Stimulated activated CD4-positive, alpha-beta T cell treated with anti-CD3 and anti-CD28 coated beads, TNF-alpha, amount 100 ng/mL, for 48 hours (primary cell): ENCODE results near the gene C1QTNF1.
"Not testable (repeated sequence)": the region's sequence is repeated elsewhere in the genome, so short reads cannot be mapped to it uniquely, and the experiment has no call there.

Experiments
- DNase-seq, 3 donors: peaks; one replicate each; pipeline ENCODE4 v3.0.0-alpha.2; 2020; ENCODE audit warnings: low read depth in 3 of 3

Gene C1QTNF1

GRCh38 chr17:79022507-79022991, 1.4 kb upstream of the C1QTNF1 start:
- DNase-seq: no peak

GRCh38 chr17:79023180-79023705, 726 bp upstream of the C1QTNF1 start:
- no peak for DNase-seq

- no peak for DNase-seq
Observed at GRCh38 chr17:79024901-79025737, 1.1 kb downstream of the C1QTNF1 start.

DNA sequence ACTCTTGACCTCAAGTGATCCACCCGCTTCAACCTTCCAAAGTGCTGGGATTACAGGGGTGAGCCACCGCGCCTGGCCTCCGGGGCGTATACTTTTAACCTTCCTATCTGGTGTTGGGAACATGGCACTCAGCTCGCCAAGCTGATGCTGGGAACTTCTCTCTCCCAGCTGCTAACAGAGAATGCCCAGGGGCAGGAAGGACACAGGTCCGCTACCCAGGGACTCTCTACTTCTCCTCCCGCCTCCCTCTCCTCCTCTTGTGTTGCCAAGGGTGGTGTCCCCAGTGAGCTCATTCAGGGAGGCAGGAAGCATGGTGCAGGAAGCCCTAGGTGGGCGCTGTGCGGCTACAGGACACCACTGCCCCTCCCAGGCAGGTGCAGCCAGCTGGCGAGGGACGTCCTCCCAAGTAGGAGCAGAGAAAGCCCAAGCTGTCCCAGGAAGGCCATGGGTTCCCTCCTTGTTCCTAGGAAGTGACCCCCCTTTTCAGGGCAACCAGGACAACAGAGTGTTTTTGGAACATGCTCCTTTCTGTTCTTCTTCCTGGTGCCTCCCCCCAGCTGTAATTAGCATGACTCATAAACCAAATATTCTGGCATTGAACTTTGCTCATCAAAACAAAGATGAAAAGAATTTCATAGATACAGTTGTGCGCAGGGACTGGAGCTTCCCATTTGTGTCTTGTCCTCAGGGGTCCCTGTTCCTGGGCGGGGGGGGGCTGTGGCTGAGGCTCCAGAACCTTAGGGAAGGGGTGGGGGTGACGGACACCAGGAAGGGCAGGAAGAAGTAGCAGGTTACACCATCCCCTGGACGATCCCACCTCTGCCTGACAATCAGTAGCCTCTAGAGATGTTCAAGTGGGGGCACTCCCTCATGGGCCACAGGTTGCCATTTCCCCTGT, 2.7 kb downstream of the C1QTNF1 start:
- no peak for DNase-seq

GRCh38 chr17:79027274-79027924, 3.4 kb downstream of the C1QTNF1 start:
- DNase-seq: no peak

DNA sequence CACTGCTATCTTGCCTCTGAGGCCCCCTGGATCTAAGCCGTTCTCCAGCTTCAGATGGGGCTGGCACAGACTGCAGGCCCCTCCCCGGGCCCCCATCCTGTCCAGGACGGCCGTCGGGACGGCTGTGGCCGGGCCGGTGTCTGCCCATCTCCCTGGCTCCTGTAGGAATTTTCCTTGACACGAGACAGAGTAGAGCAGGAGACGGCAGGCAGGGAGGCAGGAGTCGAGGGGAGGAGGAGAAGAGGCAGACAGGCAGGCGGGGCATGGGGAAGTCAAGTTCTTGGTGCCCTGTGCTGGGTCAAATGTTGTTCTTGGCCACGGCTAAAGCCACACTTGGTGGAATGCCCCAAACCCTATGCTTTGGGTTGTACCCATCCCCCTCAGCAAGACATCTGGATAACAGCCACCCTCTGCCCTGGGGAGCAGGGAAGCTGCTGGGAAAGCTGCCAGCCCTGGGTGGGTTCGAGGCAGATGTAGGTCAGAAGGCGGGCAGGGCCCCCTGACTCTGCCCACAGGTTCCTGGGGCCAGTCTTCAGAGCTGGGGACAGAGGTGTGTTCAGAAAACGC, 4.0 kb downstream of the C1QTNF1 start:
- DNase-seq: no peak

GRCh38 chr17:79028496-79029326, 4.7 kb downstream of the C1QTNF1 start:
- no peak for DNase-seq

- DNase-seq: no peak
Observed at GRCh38 chr17:79029327-79030009, 5.5 kb downstream of the C1QTNF1 start.

- not testable (repeated sequence) for DNase-seq
Observed at GRCh38 chr17:79030636-79031035, 6.7 kb downstream of the C1QTNF1 start.

DNA sequence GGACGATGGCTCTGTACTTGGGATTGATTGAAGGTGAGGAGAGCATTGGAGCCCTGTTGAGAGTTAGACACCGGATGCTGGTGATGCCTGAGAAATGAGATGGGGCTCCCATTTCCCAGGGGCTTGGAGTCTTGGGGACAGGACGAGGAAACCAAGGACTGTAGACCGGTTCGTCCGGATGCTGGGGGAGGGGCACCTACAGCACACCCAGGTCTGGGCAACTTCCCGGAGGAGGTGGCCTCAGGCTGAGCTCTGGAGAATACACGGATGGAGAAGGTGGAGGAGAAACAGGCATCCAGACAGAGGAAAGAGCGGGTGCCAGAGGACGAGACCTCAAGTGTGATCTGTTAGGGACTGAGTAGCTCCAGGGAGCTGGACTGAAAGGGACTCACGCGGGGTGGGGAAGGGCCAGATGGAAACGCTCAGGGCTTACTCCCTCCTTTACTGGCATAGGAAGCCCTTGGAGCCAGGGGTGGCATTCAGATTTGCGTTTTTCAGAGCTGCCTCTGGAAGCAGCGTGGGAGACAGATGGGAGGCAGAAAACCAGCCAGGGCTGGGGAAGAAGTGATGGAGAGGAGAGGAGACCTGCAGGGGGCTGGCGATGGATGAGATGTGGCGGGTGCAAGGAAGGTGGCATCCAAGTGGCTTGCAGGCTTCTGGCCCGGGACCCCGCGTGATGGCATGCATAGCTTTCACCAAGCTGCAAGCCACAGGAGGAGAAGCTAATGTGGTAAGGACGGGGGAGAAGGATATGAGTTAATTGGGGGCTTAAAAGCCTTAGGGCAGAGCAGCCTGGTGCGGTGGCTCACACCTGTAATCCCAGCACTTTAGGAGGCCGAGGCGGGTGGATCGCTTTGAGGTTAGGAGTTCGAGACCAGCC, 8.3 kb downstream of the C1QTNF1 start:
- DNase-seq: no peak

- DNase-seq: no peak
Observed at GRCh38 chr17:79033046-79033616, 9.2 kb downstream of the C1QTNF1 start.

GRCh38 chr17:79033741-79034501, 10.0 kb downstream of the C1QTNF1 start:
- no peak for DNase-seq

GRCh38 chr17:79034931-79035485, 11.0 kb downstream of the C1QTNF1 start:
- no peak for DNase-seq

GRCh38 chr17:79035686-79036085, 11.7 kb downstream of the C1QTNF1 start:
- DNase-seq: no peak

DNA sequence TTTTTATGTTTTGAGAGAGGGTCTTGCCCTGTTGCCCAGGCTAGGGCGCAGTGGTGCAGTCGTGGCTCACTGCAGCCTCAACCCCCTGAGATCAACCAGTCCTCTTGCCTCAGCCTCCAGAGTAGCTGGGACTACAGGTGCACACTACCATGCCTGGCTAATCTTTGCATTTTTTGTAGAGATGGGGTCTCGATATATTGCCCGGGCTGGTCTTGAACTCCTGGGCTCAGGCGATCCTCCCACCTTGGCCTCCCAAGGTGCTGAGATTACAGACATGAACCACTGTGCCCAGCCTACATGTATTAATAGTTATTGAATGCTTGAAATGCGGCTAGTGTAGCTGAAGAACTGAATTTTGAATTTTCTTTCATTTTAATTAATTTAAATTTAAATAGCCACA, 12.2 kb downstream of the C1QTNF1 start:
- no peak for DNase-seq

DNA sequence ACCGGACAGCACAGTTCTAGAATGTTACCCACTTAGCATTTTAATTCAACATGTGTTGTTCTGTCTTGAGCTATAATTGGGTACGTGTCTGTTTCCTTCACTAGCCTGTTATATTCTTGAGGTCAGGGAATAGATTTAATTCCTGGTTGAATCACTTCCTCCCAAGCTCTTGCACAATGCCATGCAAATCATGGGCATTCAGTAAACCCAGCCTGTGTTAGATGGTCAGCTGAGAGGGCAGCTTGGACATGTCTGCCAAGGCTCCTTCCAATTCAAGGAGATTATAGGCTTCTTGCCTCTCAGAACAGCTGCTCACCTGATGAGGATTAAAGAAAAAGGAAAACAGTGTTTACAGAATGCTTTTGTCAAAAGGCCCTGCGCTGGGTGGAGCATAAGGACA, 12.6 kb downstream of the C1QTNF1 start:
- DNase-seq: no peak

GRCh38 chr17:79038545-79039135, 14.7 kb downstream of the C1QTNF1 start:
- DNase-seq: no peak
